ENCODE measurements around the gene CTNNA1.

The CTNNA1 gene

GRCh38 chr5:138898742-138899141 is 145.5 kb downstream of the CTNNA1 start:
- H4K20me1 ChIP-seq (ENCODE audit: control insufficient read depth, insufficient read depth, low read depth, low read length): no peaks in the 10 kb centered on the region
- no peaks in the 10 kb centered on the region for H3K9me2 ChIP-seq (replicated peaks; ENCODE audit: control insufficient read depth, low read length)
- no peaks in the 10 kb centered on the region for H3F3A ChIP-seq (ENCODE audit: control insufficient read depth, insufficient read depth)
- no peaks in the 10 kb centered on the region for H3K4me1 ChIP-seq (ENCODE audit: control insufficient read depth, low read length)
- H3K79me2 ChIP-seq (ENCODE audit: control insufficient read depth, low read length): no peaks in the 10 kb centered on the region
- H3K27ac ChIP-seq (ENCODE audit: low read depth, low read length): no peak overlapping the region
- H3K27me3 ChIP-seq (ENCODE audit: control insufficient read depth, low read length): no peaks in the 10 kb centered on the region
- H3K4me3 ChIP-seq (ENCODE audit: low read length): no peak overlapping the region
- TF ChIP-seq EZH2phosphoT487 (IDR thresholded peaks at IDR 0.05; ENCODE audit: borderline replicate concordance, low read length): no peak
- TF ChIP-seq, protein P1, sequence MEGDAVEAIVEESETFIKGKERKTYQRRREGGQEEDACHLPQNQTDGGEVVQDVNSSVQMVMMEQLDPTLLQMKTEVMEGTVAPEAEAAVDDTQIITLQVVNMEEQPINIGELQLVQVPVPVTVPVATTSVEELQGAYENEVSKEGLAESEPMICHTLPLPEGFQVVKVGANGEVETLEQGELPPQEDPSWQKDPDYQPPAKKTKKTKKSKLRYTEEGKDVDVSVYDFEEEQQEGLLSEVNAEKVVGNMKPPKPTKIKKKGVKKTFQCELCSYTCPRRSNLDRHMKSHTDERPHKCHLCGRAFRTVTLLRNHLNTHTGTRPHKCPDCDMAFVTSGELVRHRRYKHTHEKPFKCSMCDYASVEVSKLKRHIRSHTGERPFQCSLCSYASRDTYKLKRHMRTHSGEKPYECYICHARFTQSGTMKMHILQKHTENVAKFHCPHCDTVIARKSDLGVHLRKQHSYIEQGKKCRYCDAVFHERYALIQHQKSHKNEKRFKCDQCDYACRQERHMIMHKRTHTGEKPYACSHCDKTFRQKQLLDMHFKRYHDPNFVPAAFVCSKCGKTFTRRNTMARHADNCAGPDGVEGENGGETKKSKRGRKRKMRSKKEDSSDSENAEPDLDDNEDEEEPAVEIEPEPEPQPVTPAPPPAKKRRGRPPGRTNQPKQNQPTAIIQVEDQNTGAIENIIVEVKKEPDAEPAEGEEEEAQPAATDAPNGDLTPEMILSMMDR (IDR thresholded peaks at IDR 0.05; ENCODE audit: low read depth, low read length, poor library complexity, severe bottlenecking): no peak
- no peaks in the 10 kb centered on the region for H3K36me3 ChIP-seq (ENCODE audit: control insufficient read depth, low read length)
- H3K4me2 ChIP-seq (ENCODE audit: low read length): no peak overlapping the region
- H3K9me3 ChIP-seq (ENCODE audit: control insufficient read depth, insufficient read depth, low read length): no peaks in the 10 kb centered on the region

- H3K9me2 ChIP-seq (replicated peaks; ENCODE audit: control insufficient read depth, low read length): no peaks in the 10 kb centered on the region
- no peak for TF ChIP-seq EZH2phosphoT487 (IDR thresholded peaks at IDR 0.05; ENCODE audit: borderline replicate concordance, low read length)
- TF ChIP-seq, protein P1 (IDR thresholded peaks at IDR 0.05; ENCODE audit: low read depth, low read length, poor library complexity, severe bottlenecking): no peak
- no peak overlapping the region for H3K4me3 ChIP-seq (ENCODE audit: low read length)
- no peaks in the 10 kb centered on the region for H3K36me3 ChIP-seq (ENCODE audit: control insufficient read depth, low read length)
- H3K27me3 ChIP-seq (ENCODE audit: control insufficient read depth, low read length): no peaks in the 10 kb centered on the region
- no peaks in the 10 kb centered on the region for H3K4me1 ChIP-seq (ENCODE audit: control insufficient read depth, low read length)
- no peak overlapping the region for H3K27ac ChIP-seq (ENCODE audit: low read depth, low read length)
- H3K79me2 ChIP-seq (ENCODE audit: control insufficient read depth, low read length): no peaks in the 10 kb centered on the region
- no peaks in the 10 kb centered on the region for H4K20me1 ChIP-seq (ENCODE audit: control insufficient read depth, insufficient read depth, low read depth, low read length)
- H3K9me3 ChIP-seq (ENCODE audit: control insufficient read depth, insufficient read depth, low read length): no peaks in the 10 kb centered on the region
- no peaks in the 10 kb centered on the region for H3F3A ChIP-seq (ENCODE audit: control insufficient read depth, insufficient read depth)
- no peak overlapping the region for H3K4me2 ChIP-seq (ENCODE audit: low read length)
Observed at GRCh38 chr5:138900281-138900965, 147.2 kb downstream of the CTNNA1 start.

GRCh38 chr5:138901716-138902115 is 148.5 kb downstream of the CTNNA1 start:
- Histone ChIP-seq H3K79me2 (ENCODE audit: control insufficient read depth, low read length) (no peaks in the 10 kb centered on the region), H3K27me3 (ENCODE audit: control insufficient read depth, low read length) (no peaks in the 10 kb centered on the region), H3K9me3 (ENCODE audit: control insufficient read depth, insufficient read depth, low read length) (no peaks in the 10 kb centered on the region), H3K4me3 (ENCODE audit: low read length) (no peak overlapping the region), H3K4me2 (ENCODE audit: low read length) (no peak overlapping the region), H3K9me2 (replicated peaks; ENCODE audit: control insufficient read depth, low read length) (no peaks in the 10 kb centered on the region), H3F3A (ENCODE audit: control insufficient read depth, insufficient read depth) (no peaks in the 10 kb centered on the region), H3K27ac (ENCODE audit: low read depth, low read length) (no peak overlapping the region), H4K20me1 (ENCODE audit: control insufficient read depth, insufficient read depth, low read depth, low read length) (no peaks in the 10 kb centered on the region), H3K4me1 (ENCODE audit: control insufficient read depth, low read length) (no peaks in the 10 kb centered on the region), H3K36me3 (ENCODE audit: control insufficient read depth, low read length) (no peaks in the 10 kb centered on the region)
- TF ChIP-seq, protein P1 (IDR thresholded peaks at IDR 0.05; ENCODE audit: low read depth, low read length, poor library complexity, severe bottlenecking): no peak
